Right lung (tissue), 5 donors: ENCODE results near the gene CTNNA1. TPM values are rescaled to one million over a fixed set of nuclear protein-coding genes. Genes with fewer than 3 reads are reported as not detected.
"Not testable (repeated sequence)": the region's sequence is repeated elsewhere in the genome, so short reads cannot be mapped to it uniquely, and the experiment has no call there.

Experiments
- DNase-seq, 2 donors: peaks; one replicate each; pipeline ENCODE4 v3.0.0-alpha.2; 2013
- polyA plus RNA-seq, 5 donors: library from polyadenylated mRNA; unstranded; fragments of 120-200 nt; gene quantifications; one replicate each; pipeline versions ENCODE4 v1.2.1 to v1.2.3, GENCODE V29; 2013; ENCODE audit warnings: inconsistent platforms in 1 of 5, low replicate concordance in 1 of 5; ENCODE audit not compliant: insufficient read length in 5 of 5, insufficient read depth in 1 of 5

The CTNNA1 gene
- polyA plus RNA-seq, 5 donors: 294 to 386 (median 345) TPM

- DNase-seq: peak; percentile 80 to 88
These were observed 821 bp downstream of the CTNNA1 start for GRCh38 chr5:138753794-138754698.

GRCh38 chr5:138754699-138755057, 1.5 kb downstream of the CTNNA1 start:
- DNase-seq: no peak

GRCh38 chr5:138755084-138755748, 2.0 kb downstream of the CTNNA1 start:
- DNase-seq: no peak

- no peak for DNase-seq
These were observed 4.0 kb downstream of the CTNNA1 start for GRCh38 chr5:138757061-138757776.

GRCh38 chr5:138760448-138761110, 7.4 kb downstream of the CTNNA1 start:
- no peak for DNase-seq

- not testable (repeated sequence) for DNase-seq
These were observed 7.9 kb downstream of the CTNNA1 start for GRCh38 chr5:138761115-138761514.

GRCh38 chr5:138761670-138762069, 8.4 kb downstream of the CTNNA1 start:
- DNase-seq: not testable (repeated sequence)

- no peak for DNase-seq
These were observed 8.9 kb downstream of the CTNNA1 start for GRCh38 chr5:138762110-138762509.

GRCh38 chr5:138763037-138763778, 10.0 kb downstream of the CTNNA1 start:
- DNase-seq: no peak

GRCh38 chr5:138770291-138770690, 17.1 kb downstream of the CTNNA1 start:
- no peak for DNase-seq

GRCh38 chr5:138770977-138771376, 17.8 kb downstream of the CTNNA1 start:
- no peak for DNase-seq

- peak; percentile 38 to 57 for DNase-seq
These were observed 19.9 kb downstream of the CTNNA1 start for GRCh38 chr5:138772986-138773594.

- not testable (repeated sequence) for DNase-seq
These were observed 20.4 kb downstream of the CTNNA1 start for GRCh38 chr5:138773624-138774023.

- no peak for DNase-seq
These were observed 21.8 kb downstream of the CTNNA1 start for GRCh38 chr5:138775034-138775433.

GRCh38 chr5:138778234-138778633, 25.0 kb downstream of the CTNNA1 start:
- DNase-seq: no peak

GRCh38 chr5:138783976-138784375, 30.8 kb downstream of the CTNNA1 start:
- DNase-seq: no peak

- DNase-seq: no peak
These were observed 31.4 kb downstream of the CTNNA1 start for GRCh38 chr5:138784590-138784989.

GRCh38 chr5:138789771-138790242, 36.6 kb downstream of the CTNNA1 start:
- no peak for DNase-seq

- DNase-seq: no peak
These were observed 37.5 kb downstream of the CTNNA1 start for GRCh38 chr5:138790684-138791083.

GRCh38 chr5:138792195-138792790, 39.1 kb downstream of the CTNNA1 start:
- DNase-seq: no peak
